Forelimb muscle (tissue), 1 donor: ENCODE measurements around the gene CCNY. TPM values are rescaled to one million over a fixed set of nuclear protein-coding genes. Genes with fewer than 3 reads are reported as not detected.

ENCODE experiments used
- DNase-seq: peaks from one replicate; pipeline ENCODE4 v3.0.0-alpha.2; 2013; ENCODE audit warnings: low read depth
- polyA plus RNA-seq: library from polyadenylated mRNA; unstranded; fragments of 120-200 nt; gene quantifications from one replicate; pipeline ENCODE4 v1.2.1, GENCODE V29; 2013; ENCODE audit not compliant: insufficient read length

CCNY gene
- polyA plus RNA-seq, 1 donor = 81.0 TPM

- DNase-seq = no peak
Observed at GRCh38 chr10:35425595-35425994, 89.3 kb downstream of the CCNY start.

GRCh38 chr10:35426657-35427056, 90.3 kb downstream of the CCNY start:
- DNase-seq = no peak

GRCh38 chr10:35427543-35427942, 91.2 kb downstream of the CCNY start:
- no peak for DNase-seq

GRCh38 chr10:35428521-35428920, 92.2 kb downstream of the CCNY start:
- no peak for DNase-seq

- no peak for DNase-seq
Observed at GRCh38 chr10:35432781-35433338, 96.6 kb downstream of the CCNY start.

GRCh38 chr10:35433851-35434426, 97.6 kb downstream of the CCNY start:
- no peak for DNase-seq

- no peak for DNase-seq
Observed at GRCh38 chr10:35434533-35434932, 98.2 kb downstream of the CCNY start.

GRCh38 chr10:35435824-35436223, 99.5 kb downstream of the CCNY start:
- DNase-seq = no peak

GRCh38 chr10:35437829-35438228, 101.5 kb downstream of the CCNY start:
- no peak for DNase-seq

- DNase-seq = no peak
Observed at GRCh38 chr10:35438718-35439571, 102.6 kb downstream of the CCNY start.

- no peak for DNase-seq
Observed at GRCh38 chr10:35440016-35440415, 103.7 kb downstream of the CCNY start.

- DNase-seq = no peak
Observed at GRCh38 chr10:35442028-35442427, 105.7 kb downstream of the CCNY start.

GRCh38 chr10:35442592-35442991, 106.3 kb downstream of the CCNY start:
- DNase-seq = no peak

- no peak for DNase-seq
Observed at GRCh38 chr10:35443858-35444257, 107.5 kb downstream of the CCNY start.

GRCh38 chr10:35445150-35445884, 109.0 kb downstream of the CCNY start:
- DNase-seq = no peak

GRCh38 chr10:35446439-35446838, 110.1 kb downstream of the CCNY start:
- DNase-seq = no peak

GRCh38 chr10:35447693-35448407, 111.5 kb downstream of the CCNY start:
- DNase-seq = no peak

- DNase-seq = no peak
Observed at GRCh38 chr10:35448687-35449662, 112.7 kb downstream of the CCNY start.

- no peak for DNase-seq
Observed at GRCh38 chr10:35449944-35450343, 113.6 kb downstream of the CCNY start.
